Mucosa of descending colon (tissue), 3 donors: Measurements from ENCODE around the gene HPS1. TPM values are rescaled to one million over a fixed set of nuclear protein-coding genes. Genes with fewer than 3 reads are reported as not detected.

ENCODE experiments used
- ATAC-seq: fragments of 200-7000 bp; cut with Tn5 transposase; one replicate; pipeline ENCODE4 v1.9.1; 2020; ENCODE audit warnings: mild to moderate bottlenecking, moderate library complexity
- DNase-seq, 3 donors: peaks; one replicate each; pipeline ENCODE4 v3.0.0-alpha.2; 2020
- H3K36me3 ChIP-seq: fragments of 200-600 bp; one replicate; pipeline ENCODE4 v1.8.0; 2021; ENCODE audit warnings: low read depth, mild to moderate bottlenecking
- H3K4me1 ChIP-seq: fragments of 200-600 bp; one replicate; pipeline ENCODE4 v1.8.0; 2021; ENCODE audit warnings: low read depth, mild to moderate bottlenecking
- H3K4me3 ChIP-seq: fragments of 200-600 bp; one replicate; pipeline ENCODE4 v1.8.0; 2021; ENCODE audit warnings: mild to moderate bottlenecking
- H3K9me3 ChIP-seq: fragments of 200-600 bp; one replicate; pipeline ENCODE4 v1.8.0; 2021; ENCODE audit warnings: mild to moderate bottlenecking
- CTCF ChIP-seq: fragments of 200-600 bp; IDR thresholded peaks from one replicate; pipeline ENCODE4 v1.8.0; 2022; ENCODE audit warnings: antibody characterized with exemption, mild to moderate bottlenecking
- intact Hi-C, 2 donors: fragments of 100-400 bp; cut with DNase I in 1 of 2; cut with micrococcal nuclease in 1 of 2; formaldehyde crosslinking; loops; one replicate each; pipeline versions ENCODE4 v1.11.0 to v1.11.1; 2022; cut with DNase I, micrococcal nuclease
- total RNA-seq, 3 donors: library from RNA; stranded (reverse); fragmentation: NEBNext Ultra II Directional in 2 of 3; extraction: Animal tissue kit (Norgen Biotek cat#: 25700) in 2 of 3; gene quantifications; one replicate each; pipeline versions ENCODE4 v1.2.1 to v1.2.4, GENCODE V29; 2021 to 2023
- donor health status: DM: no; HTN: no; CAD: no; lungs with moderate emphysema.
- donor health status: DM: no; HTN: no; CAD: no.
- donor health status: DM: no; HTN: yes; CAD: no.

The HPS1 gene
- total RNA-seq, 3 donors from 2014 or later: 80.9 to 101 (median 85.4) TPM

- intact Hi-C loops: no loop called here
- TF ChIP-seq CTCF: no peak
- Histone ChIP-seq H3K4me3 (no peak overlapping the region), H3K9me3 (no peaks in the 10 kb centered on the region), H3K36me3 (no peaks in the 10 kb centered on the region), H3K4me1 (peaks cover 4% of the 10 kb centered on the region)
- ATAC-seq (no peak), DNase-seq (no peak)
These were observed 27.1 kb downstream of the HPS1 start for GRCh38 chr10:98419469-98420261.

GRCh38 chr10:98418665-98419468 lies 27.9 kb downstream of the HPS1 start:
- Histone ChIP-seq H3K9me3 (no peaks in the 10 kb centered on the region), H3K4me3 (no peak overlapping the region), H3K36me3 (no peaks in the 10 kb centered on the region), H3K4me1 (peaks cover 11% of the 10 kb centered on the region)
- DNase-seq (peak in 1 of 3 donors; percentile 44), ATAC-seq (no peak)
- intact Hi-C loops: no loop called here
- no peak for TF ChIP-seq CTCF

- DNase-seq: no peak
These were observed 28.6 kb downstream of the HPS1 start for GRCh38 chr10:98417973-98418664.

GRCh38 chr10:98417481-98417959 lies 29.2 kb downstream of the HPS1 start:
- no peaks in the 10 kb centered on the region for H3K9me3 ChIP-seq
- peaks cover 11% of the 10 kb centered on the region for H3K4me1 ChIP-seq
- ATAC-seq: no peak
- intact Hi-C loops: no loop called here
- no peaks in the 10 kb centered on the region for H3K36me3 ChIP-seq
- H3K4me3 ChIP-seq: no peak overlapping the region
- DNase-seq: peak in 1 of 3 donors; percentile 45
- TF ChIP-seq CTCF: no peak

More at GRCh38 chr10:98417973-98418664, 28.6 kb downstream of the HPS1 start:
- Histone ChIP-seq H3K4me1 (peaks cover 11% of the 10 kb centered on the region), H3K36me3 (no peaks in the 10 kb centered on the region), H3K4me3 (no peak overlapping the region), H3K9me3 (no peaks in the 10 kb centered on the region)
- intact Hi-C loops: no loop called here
- no peak for ATAC-seq
- no peak for TF ChIP-seq CTCF

GRCh38 chr10:98416606-98417388 lies 29.9 kb downstream of the HPS1 start:
- no peak for TF ChIP-seq CTCF
- DNase-seq (peak in 1 of 3 donors; percentile 29), ATAC-seq (no peak)
- peaks cover 11% of the 10 kb centered on the region for H3K4me1 ChIP-seq
- no peaks in the 10 kb centered on the region for H3K36me3 ChIP-seq
- intact Hi-C loops: no loop called here
- no peaks in the 10 kb centered on the region for H3K9me3 ChIP-seq
- no peak overlapping the region for H3K4me3 ChIP-seq
